Tibial nerve (tissue), 3 donors: ENCODE data around the gene IP6K1.

Experiments used
- POLR2A ChIP-seq, 2 donors: fragments of 450-650 bp; IDR thresholded peaks; one replicate each; pipeline ENCODE4 v1.6.1; 2017; ENCODE audit warnings: antibody characterized with exemption in 2 of 2, mild to moderate bottlenecking in 2 of 2, moderate library complexity in 2 of 2
- TF ChIP-seq, protein P1 (sequence below), 5 experiments: fragments of 200-600 bp in 3 of 5; fragments of 450-650 bp in 2 of 5; sonication (generic) in 3 of 5; IDR thresholded peaks; one replicate each; pipeline ENCODE4 v1.5.1; 2016 to 2019; ENCODE audit warnings: antibody characterized with exemption in 5 of 5, mild to moderate bottlenecking in 3 of 5, moderate library complexity in 2 of 5

GRCh38 chr3:49674497-49674983 lies 111.8 kb downstream of the IP6K1 start:
- TF ChIP-seq, protein P1, sequence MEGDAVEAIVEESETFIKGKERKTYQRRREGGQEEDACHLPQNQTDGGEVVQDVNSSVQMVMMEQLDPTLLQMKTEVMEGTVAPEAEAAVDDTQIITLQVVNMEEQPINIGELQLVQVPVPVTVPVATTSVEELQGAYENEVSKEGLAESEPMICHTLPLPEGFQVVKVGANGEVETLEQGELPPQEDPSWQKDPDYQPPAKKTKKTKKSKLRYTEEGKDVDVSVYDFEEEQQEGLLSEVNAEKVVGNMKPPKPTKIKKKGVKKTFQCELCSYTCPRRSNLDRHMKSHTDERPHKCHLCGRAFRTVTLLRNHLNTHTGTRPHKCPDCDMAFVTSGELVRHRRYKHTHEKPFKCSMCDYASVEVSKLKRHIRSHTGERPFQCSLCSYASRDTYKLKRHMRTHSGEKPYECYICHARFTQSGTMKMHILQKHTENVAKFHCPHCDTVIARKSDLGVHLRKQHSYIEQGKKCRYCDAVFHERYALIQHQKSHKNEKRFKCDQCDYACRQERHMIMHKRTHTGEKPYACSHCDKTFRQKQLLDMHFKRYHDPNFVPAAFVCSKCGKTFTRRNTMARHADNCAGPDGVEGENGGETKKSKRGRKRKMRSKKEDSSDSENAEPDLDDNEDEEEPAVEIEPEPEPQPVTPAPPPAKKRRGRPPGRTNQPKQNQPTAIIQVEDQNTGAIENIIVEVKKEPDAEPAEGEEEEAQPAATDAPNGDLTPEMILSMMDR (IDR thresholded peaks at IDR 0.05) = no peak
- no peak for TF ChIP-seq POLR2A (IDR thresholded peaks at IDR 0.05)
